HG03565 (cell line): ENCODE data around the gene FAM3D.

ENCODE experiments used
- ATAC-seq: cut with Tn5 transposase; IDR thresholded peaks from one replicate; pipeline ENCODE4 v1.9.1; 2021; ENCODE audit warnings: mild to moderate bottlenecking, moderate library complexity; ENCODE audit not compliant: unreplicated experiment

Gene FAM3D

GRCh38 chr3:58657571-58658141 is 8.9 kb downstream of the FAM3D start:
- no peak for ATAC-seq

- ATAC-seq: no peak
Measured at GRCh38 chr3:58657036-58657520, 9.5 kb downstream of the FAM3D start.

DNA sequence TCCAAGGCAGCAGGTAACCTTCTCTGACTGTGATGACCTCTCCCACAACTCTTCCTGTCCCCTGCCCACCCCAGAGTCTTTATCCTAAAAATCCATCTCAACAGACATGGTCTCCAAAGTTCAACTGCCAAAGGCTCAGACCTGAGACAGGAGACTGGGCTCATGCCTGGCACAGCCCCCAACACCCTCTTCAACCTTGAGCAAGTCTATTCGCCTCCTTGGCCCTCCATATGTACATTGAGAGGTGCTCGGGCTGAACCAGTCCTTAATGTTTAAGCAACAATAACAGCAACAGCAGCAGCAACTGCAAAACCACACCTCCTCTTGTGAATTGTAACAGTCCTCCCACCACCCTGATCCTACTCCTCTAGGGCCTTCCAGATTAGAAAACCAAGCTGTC is 9.9 kb downstream of the FAM3D start:
- ATAC-seq: no peak

GRCh38 chr3:58654466-58654865 is 12.1 kb downstream of the FAM3D start:
- no peak for ATAC-seq

DNA sequence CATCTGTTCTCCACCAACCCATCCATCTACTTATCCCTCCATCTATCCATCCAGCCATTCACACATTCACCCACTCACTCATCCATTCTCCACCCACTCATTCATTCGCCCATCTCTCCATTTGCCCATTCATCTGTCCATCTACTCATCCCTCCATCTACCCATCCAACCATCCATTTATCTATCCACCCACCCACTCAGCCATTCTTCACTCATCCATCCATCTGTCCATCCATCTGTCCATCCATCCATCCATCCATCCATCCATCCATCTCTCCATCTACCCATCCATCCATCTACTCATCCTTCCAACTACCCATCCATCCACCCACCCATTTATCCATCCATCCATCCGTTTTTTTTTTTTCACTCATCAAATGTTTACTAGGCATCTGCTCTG is 13.9 kb downstream of the FAM3D start:
- no peak for ATAC-seq

GRCh38 chr3:58651276-58651675 is 15.3 kb downstream of the FAM3D start:
- no peak for ATAC-seq

GRCh38 chr3:58647381-58648141 is 19.0 kb downstream of the FAM3D start:
- no peak for ATAC-seq

GRCh38 chr3:58646503-58646902 is 20.1 kb downstream of the FAM3D start:
- no peak for ATAC-seq

DNA sequence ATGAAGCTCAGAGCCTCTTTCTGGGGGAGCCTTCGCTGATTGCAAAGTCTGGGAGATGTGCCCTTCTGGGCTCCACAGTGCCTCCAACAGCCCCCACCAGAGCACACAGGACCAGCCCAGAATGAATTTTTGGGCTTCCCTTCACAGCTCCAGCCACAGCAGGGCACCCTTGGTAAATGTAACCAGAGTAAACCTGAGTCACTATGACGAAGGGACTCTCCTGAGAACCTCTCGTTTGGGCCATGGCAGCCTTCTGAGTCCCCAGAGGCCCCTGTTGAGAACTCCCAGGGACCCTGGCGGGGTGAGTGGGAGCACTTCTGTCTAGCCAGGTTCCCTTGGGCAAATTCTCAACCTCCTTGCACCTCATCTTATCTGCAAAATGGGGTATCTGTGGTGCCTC is 20.8 kb downstream of the FAM3D start:
- no peak for ATAC-seq

- no peak for ATAC-seq
Measured at GRCh38 chr3:58642846-58643245, 23.7 kb downstream of the FAM3D start.

- ATAC-seq: peak; percentile 74
Measured at GRCh38 chr3:58640700-58641372, 25.7 kb downstream of the FAM3D start.

DNA sequence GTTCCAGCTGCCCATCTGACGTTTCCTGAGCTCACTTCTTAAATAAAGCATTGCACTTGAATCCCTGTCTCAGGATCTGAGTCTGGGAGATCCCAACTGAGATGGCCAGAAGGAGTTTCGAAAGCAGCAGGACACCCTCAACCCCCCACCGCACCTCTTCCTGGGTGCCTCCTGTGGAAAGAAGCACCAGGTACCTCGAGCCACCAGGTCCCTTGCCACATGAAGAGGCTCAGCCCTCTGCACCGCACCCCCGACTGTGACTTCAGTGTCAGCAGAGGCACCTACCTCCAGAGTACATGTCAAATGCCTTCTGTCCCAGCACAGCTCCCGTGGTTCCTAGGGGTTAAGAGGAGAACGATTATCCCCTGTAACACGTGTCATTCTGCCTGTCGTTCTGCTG is 26.7 kb downstream of the FAM3D start:
- no peak for ATAC-seq

DNA sequence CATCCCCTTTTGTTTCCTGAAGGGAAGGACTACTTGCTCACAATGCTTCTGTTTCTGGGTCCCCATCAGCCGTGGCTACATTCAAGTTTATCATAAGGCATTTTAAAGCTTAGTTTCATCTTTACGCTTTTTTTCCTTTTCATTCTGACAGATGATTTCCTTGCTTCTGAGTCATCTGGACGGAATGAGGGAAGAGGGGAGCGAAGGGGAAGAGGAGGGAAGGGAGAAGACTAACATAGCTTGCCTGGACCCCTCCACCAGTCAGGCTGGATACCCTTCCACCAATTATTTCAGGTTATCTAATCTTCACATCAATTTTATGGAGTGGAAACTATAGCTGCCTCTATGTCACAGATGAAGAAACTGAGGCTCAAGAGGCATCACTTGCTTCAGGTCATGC is 27.6 kb downstream of the FAM3D start:
- ATAC-seq: no peak

- no peak for ATAC-seq
Measured at GRCh38 chr3:58638591-58638990, 28.0 kb downstream of the FAM3D start.

GRCh38 chr3:58637509-58637908 is 29.1 kb downstream of the FAM3D start:
- ATAC-seq: no peak

DNA sequence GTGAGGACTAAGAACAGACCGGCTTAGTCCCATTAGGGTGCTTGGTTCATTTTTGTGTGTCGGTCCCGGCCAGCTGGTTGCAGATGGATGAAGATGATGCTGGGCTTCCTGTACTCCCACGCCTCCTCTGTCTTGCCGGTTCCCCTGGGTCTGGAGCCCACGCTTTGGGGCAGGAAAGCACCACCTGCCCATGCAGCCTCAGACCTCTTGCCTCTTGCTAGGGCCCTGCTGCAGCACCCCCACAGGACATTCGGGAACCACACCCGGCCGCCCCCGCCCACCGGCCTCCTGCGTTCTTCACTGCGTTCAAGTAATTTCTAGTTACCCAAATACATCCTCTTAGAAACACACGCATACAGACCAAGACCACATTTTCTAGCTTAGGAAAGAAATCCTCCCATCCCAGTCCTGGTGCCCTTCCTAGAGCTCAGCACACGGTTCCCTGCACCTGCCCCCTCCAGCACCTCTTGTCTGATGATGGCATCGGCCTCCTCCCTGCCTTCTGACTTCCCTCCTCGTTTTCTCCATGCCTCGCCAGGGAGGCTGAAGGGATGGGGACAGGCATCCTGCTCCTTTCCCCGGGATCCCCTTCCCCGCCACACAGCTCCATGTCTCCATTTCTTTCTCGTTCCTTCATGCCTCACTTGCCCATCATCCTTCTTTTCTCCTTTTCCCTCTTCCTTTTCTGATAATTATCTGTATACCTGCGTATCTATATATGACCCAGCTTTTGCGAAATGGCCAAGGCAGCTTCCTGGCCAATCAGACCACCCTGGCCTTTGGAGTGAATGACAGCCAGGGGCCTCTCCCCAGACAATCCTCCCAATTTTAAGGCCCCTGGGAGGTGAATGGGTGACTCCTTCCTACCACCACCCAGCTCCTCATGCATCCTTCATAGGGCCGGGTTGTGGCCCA is 30.9 kb downstream of the FAM3D start:
- ATAC-seq: no peak

GRCh38 chr3:58633157-58633865 is 33.3 kb downstream of the FAM3D start:
- ATAC-seq: no peak

DNA sequence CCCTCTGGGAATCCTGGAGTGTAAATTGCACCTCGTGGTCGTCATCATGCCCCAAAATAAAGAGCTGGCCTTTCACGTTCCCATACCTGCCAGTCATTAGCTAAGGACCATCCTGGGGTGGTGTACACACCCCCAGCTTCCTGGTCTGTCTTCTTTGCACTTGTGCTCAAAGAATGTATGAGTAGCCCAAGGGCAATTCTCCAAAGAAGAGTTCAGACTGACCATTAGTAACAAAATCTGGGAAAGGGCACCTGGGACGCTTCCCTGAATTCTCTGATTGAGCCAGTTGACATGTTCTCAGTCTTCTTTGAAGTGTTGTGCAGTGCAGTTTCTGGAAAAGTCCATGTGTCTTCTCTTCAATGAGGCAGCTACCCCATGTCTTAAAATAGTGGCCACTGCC is 34.8 kb downstream of the FAM3D start:
- no peak for ATAC-seq

- ATAC-seq: no peak
Measured at GRCh38 chr3:58630710-58631092, 35.9 kb downstream of the FAM3D start.

GRCh38 chr3:58630076-58630709 is 36.4 kb downstream of the FAM3D start:
- no peak for ATAC-seq
